ENCODE results near the gene MTCH1. TPM values are rescaled to one million over a fixed set of nuclear protein-coding genes. Genes with fewer than 3 reads are reported as not detected.

The MTCH1 gene
- total and polyA plus RNA-seq, 9 of the 15 experiments (the other 6 are each of a cell fraction or from before 2014, with no cell fraction given): 7.9 to 161 (median 118) TPM

GRCh38 chr6:36979347-36979742 lies 6.7 kb downstream of the MTCH1 start:
- Histone ChIP-seq H3K36me3 (ENCODE audit: control insufficient read depth, insufficient read depth, low read length) (peaks cover 96% of the 10 kb centered on the region), H3K27me3 (ENCODE audit: control insufficient read depth in 2 of 2, insufficient read depth in 2 of 2, low read length in 2 of 2) (no peaks in the 10 kb centered on the region), H3K4me1 (replicated peaks in 1 of 2; ENCODE audit: control insufficient read depth in 2 of 2, insufficient read depth in 2 of 2, low read length in 2 of 2) (peaks cover 9 to 14% of the 10 kb centered on the region in 2 experiments), H3K4me3 (no peak overlapping the region), H3K9ac (ENCODE audit: insufficient read depth in 1 of 2, low read depth in 2 of 2, low read length in 2 of 2) (no peak overlapping the region), H4K20me1 (replicated peaks; ENCODE audit: control insufficient read depth, insufficient read depth, low read length) (peaks cover 50% of the 10 kb centered on the region), H3K4me2 (ENCODE audit: insufficient read depth, low read length) (no peak overlapping the region), H2AFZ (ENCODE audit: low read depth, low read length) (no peak overlapping the region), H3K79me2 (ENCODE audit: control insufficient read depth, insufficient read depth, low read length) (peaks cover 53% of the 10 kb centered on the region), H3K27ac (ENCODE audit: extremely low read depth, low read depth, low read length) (no peak overlapping the region), H3K9me1 (ENCODE audit: control insufficient read depth, insufficient read depth, low read length) (peaks cover 15% of the 10 kb centered on the region), H3K9me3 (replicated peaks; ENCODE audit: control insufficient read depth, insufficient read depth, low read depth, low read length) (no peaks in the 10 kb centered on the region)
- peak in 1 of 4 experiments; percentile 20 for DNase-seq (ENCODE audit: extremely low read depth in 1 of 4, low spot score in 3 of 4)
- POLR2A ChIA-PET: interaction anchor here (0.6 to 1.5 kb wide), 3 partner anchors 24 to 115 kb away, joined by 3 to 4 read pairs (median 3); no protein-coding TSS in a partner anchor
- in situ Hi-C loops (cut with MboI) (no loop called here), intact Hi-C loops (cut with micrococcal nuclease) (no loop called here)
- peak; percentile 42 for ATAC-seq
- CTCF ChIA-PET (ENCODE audit: low intra/inter-chr PET ratio): interaction anchor here (0.7 to 1.2 kb wide), 2 partner anchors 40 to 93 kb away, joined by 3 to 4 read pairs; partner anchors contain the start of gene C6orf89
- 90% methylated on average over 4 of the region's 4 CpGs for whole genome bisulfite sequencing (ENCODE audit: insufficient coverage, low coverage, missing lambda C conversion rate)
- BruUV-seq (replicated peaks): no TSS peak
- TF ChIP-seq MLX (CRISPR knock-in tag; conservative IDR thresholded peaks at IDR 0.05): no peak
- TF ChIP-seq REST (IDR thresholded peaks at IDR 0.05; ENCODE audit: borderline replicate concordance): peak; percentile 12; the same call in 1 of the 2 replicates
- no peak for TF ChIP-seq REST (CRISPR knock-in tag; IDR thresholded peaks at IDR 0.05; ENCODE audit: low read depth)
- TF ChIP-seq WHSC1 (IDR thresholded peaks at IDR 0.05; ENCODE audit: low read length): no peak
- TF ChIP-seq CTCF (IDR thresholded peaks at IDR 0.05 in 2 of 3, conservative IDR thresholded peaks at IDR 0.05 in 1 of 3; ENCODE audit: insufficient read depth in 2 of 3, low read depth in 1 of 3, low read length in 3 of 3): peak; percentile 17 to 46 (median 33); a peak in 2 of 6 replicates
- TF ChIP-seq RAD21 (CRISPR knock-in tag; conservative IDR thresholded peaks at IDR 0.05 in 1 of 2, IDR thresholded peaks at IDR 0.05 in 1 of 2): peak in 1 of 2 experiments; percentile 47; a peak in 3 of 4 replicates
- FAIRE-seq: peak; percentile 74
